Right kidney (tissue), 1 donor: ENCODE results near the gene MTNR1A.

ENCODE experiments used
- DNase-seq: peaks from one replicate; pipeline ENCODE4 v3.0.0-alpha.2; 2016

MTNR1A gene

GRCh38 chr4:186487726-186488125 lies 67.6 kb downstream of the MTNR1A start:
- no peak for DNase-seq

GRCh38 chr4:186486172-186486571 lies 69.2 kb downstream of the MTNR1A start:
- peak; percentile 42 for DNase-seq

GRCh38 chr4:186485561-186486062 lies 69.8 kb downstream of the MTNR1A start:
- peak; percentile 36 for DNase-seq

- DNase-seq, result no peak
Measured at GRCh38 chr4:186485150-186485549, 70.2 kb downstream of the MTNR1A start.

GRCh38 chr4:186483656-186484055 lies 71.7 kb downstream of the MTNR1A start:
- DNase-seq, result no peak
